ENCODE measurements around the gene INSR. TPM values are rescaled to one million over a fixed set of nuclear protein-coding genes. Genes with fewer than 3 reads are reported as not detected.

INSR gene
- total RNA-seq, 1 experiment from 2014 or later: 2.5 TPM

GRCh38 chr19:7262470-7262869, 31.7 kb downstream of the INSR start:
- no peak for ATAC-seq
- CTCF ChIA-PET: no interaction called here
- Histone ChIP-seq H3K9me3 (ENCODE audit: control insufficient read depth, insufficient read depth, low read depth, low read length) (no peaks in the 10 kb centered on the region), H3K4me3 (ENCODE audit: low read depth in 2 of 2, low read length in 2 of 2) (no peak overlapping the region), H3K4me1 (ENCODE audit: control insufficient read depth, insufficient read depth, low read length) (no peaks in the 10 kb centered on the region), H3K27ac (ENCODE audit: low read length) (no peak overlapping the region), H3K36me3 (ENCODE audit: control insufficient read depth, insufficient read depth, low read length) (no peaks in the 10 kb centered on the region), H3K27me3 (ENCODE audit: control insufficient read depth, insufficient read depth, low read length) (no peaks in the 10 kb centered on the region)
- no peak for TF ChIP-seq TCF7L2 (IDR thresholded peaks at IDR 0.05; ENCODE audit: low read depth, low read length)
- no peak for TF ChIP-seq POLR2AphosphoS5 (IDR thresholded peaks at IDR 0.05; ENCODE audit: low read depth, low read length)
- TF ChIP-seq REST (IDR thresholded peaks at IDR 0.05; ENCODE audit: insufficient read depth in 1 of 2, low read depth in 2 of 2, low read length in 1 of 2): no peak
- no peak for TF ChIP-seq CTCF (IDR thresholded peaks at IDR 0.05)
- no peak for TF ChIP-seq SIN3A (IDR thresholded peaks at IDR 0.05; ENCODE audit: borderline replicate concordance, insufficient read depth, low read depth, low read length)
- in situ Hi-C loops (cut with HindIII; ENCODE audit: low pct_unique_long_range_greater_than_20kb, low sequenced_read_pairs) (no loop called here), intact Hi-C loops (cut with micrococcal nuclease; ENCODE audit: unreplicated experiment) (no loop called here)
- POLR2A ChIA-PET: no interaction called here
- no peak for DNase-seq (ENCODE audit: low read depth, low spot score)
- no TSS peak for BruUV-seq (replicated peaks)

GRCh38 chr19:7260161-7260560, 34.1 kb downstream of the INSR start:
- ATAC-seq (no peak), DNase-seq (ENCODE audit: low read depth, low spot score) (no peak)
- intact Hi-C loops (cut with micrococcal nuclease; ENCODE audit: unreplicated experiment) (no loop called here), in situ Hi-C loops (cut with HindIII; ENCODE audit: low pct_unique_long_range_greater_than_20kb, low sequenced_read_pairs) (no loop called here)
- Histone ChIP-seq H3K27me3 (ENCODE audit: control insufficient read depth, insufficient read depth, low read length) (no peaks in the 10 kb centered on the region), H3K4me3 (ENCODE audit: low read depth in 2 of 2, low read length in 2 of 2) (no peak overlapping the region), H3K9me3 (ENCODE audit: control insufficient read depth, insufficient read depth, low read depth, low read length) (no peaks in the 10 kb centered on the region), H3K27ac (ENCODE audit: low read length) (no peak overlapping the region), H3K36me3 (ENCODE audit: control insufficient read depth, insufficient read depth, low read length) (no peaks in the 10 kb centered on the region), H3K4me1 (ENCODE audit: control insufficient read depth, insufficient read depth, low read length) (no peaks in the 10 kb centered on the region)
- TF ChIP-seq CTCF (IDR thresholded peaks at IDR 0.05) (no peak), REST (IDR thresholded peaks at IDR 0.05; ENCODE audit: insufficient read depth in 1 of 2, low read depth in 2 of 2, low read length in 1 of 2) (no peak), POLR2AphosphoS5 (IDR thresholded peaks at IDR 0.05; ENCODE audit: low read depth, low read length) (no peak), TCF7L2 (IDR thresholded peaks at IDR 0.05; ENCODE audit: low read depth, low read length) (no peak), SIN3A (IDR thresholded peaks at IDR 0.05; ENCODE audit: borderline replicate concordance, insufficient read depth, low read depth, low read length) (no peak)
- ChIA-PET POLR2A (no interaction called here), CTCF (no interaction called here)
- no TSS peak for BruUV-seq (replicated peaks)

Measured in Panc1 (cell line).